CD14-positive monocyte (primary cell): ENCODE data around the gene COL11A1. TPM values are rescaled to one million over a fixed set of nuclear protein-coding genes. Genes with fewer than 3 reads are reported as not detected.

Source experiments
- DNase-seq, 3 donors: peaks; one replicate each; pipeline ENCODE4 v3.0.0-alpha.2; 2011 to 2022
- H2AFZ ChIP-seq: 2 replicates; pipeline ENCODE4 v1.6.0; 2012; ENCODE audit warnings: mild to moderate bottlenecking, low read depth, low read length, inconsistent platforms; ENCODE audit not compliant: insufficient read depth, poor library complexity, severe bottlenecking
- H3K27ac ChIP-seq, 2 donors: 1 replicate in 1 of 2; 2 replicates in 1 of 2; pipeline ENCODE4 v1.5.1; 2012 to 2013; ENCODE audit warnings: low read length in 2 of 2, control low read depth in 1 of 2, inconsistent platforms in 1 of 2, low read depth in 1 of 2, mild to moderate bottlenecking in 1 of 2
- H3K27me3 ChIP-seq, 2 donors: one replicate each; pipeline versions ENCODE4 v1.6.0 to v1.6.1; 2011 to 2013; ENCODE audit warnings: low read length in 2 of 2; ENCODE audit not compliant: control insufficient read depth in 2 of 2, insufficient read depth in 2 of 2
- H3K36me3 ChIP-seq, 2 donors: replicated peaks in 1 of 2; 1 replicate in 1 of 2; 2 replicates in 1 of 2; pipeline versions ENCODE4 v1.5.1 to v1.6.1; 2012 to 2013; ENCODE audit warnings: low read length in 2 of 2, control low read depth in 1 of 2, inconsistent platforms in 1 of 2, mild to moderate bottlenecking in 1 of 2; ENCODE audit not compliant: insufficient read depth in 2 of 2, control insufficient read depth in 1 of 2
- H3K4me1 ChIP-seq, 2 donors: 1 replicate in 1 of 2; 2 replicates in 1 of 2; pipeline versions ENCODE4 v1.5.1 to v1.6.1; 2012 to 2013; ENCODE audit warnings: low read length in 2 of 2, control low read depth in 1 of 2, inconsistent platforms in 1 of 2, mild to moderate bottlenecking in 1 of 2, moderate library complexity in 1 of 2; ENCODE audit not compliant: insufficient read depth in 2 of 2, control insufficient read depth in 1 of 2
- H3K4me2 ChIP-seq: replicated peaks from 2 replicates; pipeline ENCODE3; 2012; ENCODE audit warnings: low read length, moderate library complexity, mild to moderate bottlenecking; ENCODE audit not compliant: poor library complexity, severe bottlenecking; ENCODE audit errors: extremely low read depth
- H3K4me3 ChIP-seq, 3 experiments: fragments of 200-600 bp in 1 of 3; sonication (generic) in 1 of 3; replicated peaks in 1 of 3; 1 replicate in 2 of 3; 2 replicates in 1 of 3; pipeline ENCODE4 v1.5.1; 2011 to 2013; ENCODE audit warnings: low read length in 3 of 3, mild to moderate bottlenecking in 3 of 3, control low read depth in 2 of 3, low read depth in 2 of 3, inconsistent platforms in 1 of 3, moderate library complexity in 1 of 3
- H3K79me2 ChIP-seq: 2 replicates; pipeline ENCODE4 v1.6.0; 2012; ENCODE audit warnings: mild to moderate bottlenecking, control low read depth, inconsistent platforms, low read length, moderate library complexity; ENCODE audit not compliant: insufficient read depth
- H3K9ac ChIP-seq: 2 replicates; pipeline ENCODE4 v1.6.0; 2017; ENCODE audit warnings: low read length, mild to moderate bottlenecking; ENCODE audit not compliant: insufficient read depth, poor library complexity, severe bottlenecking
- H3K9me3 ChIP-seq, 2 donors: replicated peaks in 1 of 2; 1 replicate in 1 of 2; 2 replicates in 1 of 2; pipeline versions ENCODE4 v1.5.1 to v1.6.1; 2012 to 2013; ENCODE audit warnings: low read length in 2 of 2, control low read depth in 1 of 2; ENCODE audit not compliant: control insufficient read depth in 1 of 2, insufficient read depth in 1 of 2
- H4K20me1 ChIP-seq: 2 replicates; pipeline ENCODE4 v1.6.0; 2012; ENCODE audit warnings: mild to moderate bottlenecking, low read length, control low read depth, moderate library complexity; ENCODE audit not compliant: insufficient read depth
- H3K27ac Mint-ChIP-seq, 7 donors: one replicate each; pipeline ENCODE4 v1.8.0; 2020; ENCODE audit warnings: mild to moderate bottlenecking in 7 of 7, mixed read lengths in 7 of 7, moderate library complexity in 6 of 7, inconsistent platforms in 2 of 7
- H3K27me3 Mint-ChIP-seq, 3 donors: one replicate each; pipeline ENCODE4 v1.8.0; 2021 to 2022; ENCODE audit warnings: low read depth in 3 of 3, mild to moderate bottlenecking in 3 of 3, mixed read lengths in 3 of 3, moderate library complexity in 3 of 3, inconsistent platforms in 1 of 3
- H3K36me3 Mint-ChIP-seq, 2 donors: one replicate each; pipeline ENCODE4 v1.8.0; 2020; ENCODE audit warnings: mixed read lengths in 2 of 2, inconsistent platforms in 1 of 2, mild to moderate bottlenecking in 1 of 2
- H3K4me1 Mint-ChIP-seq: one replicate; pipeline ENCODE4 v1.8.0; 2020; ENCODE audit warnings: mild to moderate bottlenecking, mixed read lengths
- H3K4me3 Mint-ChIP-seq, 2 donors: one replicate each; pipeline ENCODE4 v1.8.0; 2020; ENCODE audit warnings: mild to moderate bottlenecking in 2 of 2, mixed read lengths in 2 of 2, moderate library complexity in 1 of 2
- H3K9me3 Mint-ChIP-seq, 7 donors: one replicate each; pipeline ENCODE4 v1.8.0; 2020 to 2022; ENCODE audit warnings: mixed read lengths in 7 of 7, mild to moderate bottlenecking in 6 of 7, moderate library complexity in 6 of 7, inconsistent platforms in 2 of 7
- WGBS: methylation state at CpG from one replicate; pipeline ENCODE4 v1.1.5; 2013; ENCODE audit warnings: missing lambda C conversion rate; ENCODE audit not compliant: insufficient coverage; 5-methylcytosine and 5-hydroxymethylcytosine counted together
- intact Hi-C, 2 donors: fragments of 100-400 bp; cut with micrococcal nuclease; formaldehyde crosslinking; loops; one replicate each; pipeline versions ENCODE4 v1.15.0 to v1.15.1; 2023
- polyA plus RNA-seq, 3 donors: library from polyadenylated mRNA; depleted of rRNA in 1 of 3; unstranded in 2 of 3; stranded (reverse) in 1 of 3; fragments of 300-500 nt in 2 of 3; fragments of >200 nt in 1 of 3; fragmentation: Illumina TruSeq in 2 of 3; gene quantifications; 1 replicate in 2 of 3; 2 replicates in 1 of 3; pipeline ENCODE4 v1.2.3, GENCODE V29; 2012 to 2021
- TF ChIP-seq, protein P1 (sequence below): fragments of 200-600 bp; IDR thresholded peaks from one replicate; pipeline ENCODE4 v1.8.0; 2022; ENCODE audit warnings: antibody characterized with exemption, mild to moderate bottlenecking

Gene COL11A1
- polyA plus RNA-seq, 3 donors: not detected

GRCh38 chr1:102857251-102857650 is 251.1 kb downstream of the COL11A1 start:
- Histone ChIP-seq H3K4me1 (no peaks in the 10 kb centered on the region), H2AFZ (no peak overlapping the region), H3K79me2 (no peaks in the 10 kb centered on the region), H3K9me3 (peaks cover 13 to 23% of the 10 kb centered on the region in 2 donors), H3K4me3 (no peak overlapping the region), H3K27ac (no peak overlapping the region), H3K27me3 (no peaks in the 10 kb centered on the region), H4K20me1 (no peaks in the 10 kb centered on the region), H3K9ac (no peak overlapping the region), H3K36me3 (no peaks in the 10 kb centered on the region), H3K4me2 (no peak overlapping the region)
- Mint-ChIP-seq H3K4me1 (no peaks in the 10 kb centered on the region), H3K4me3 (no peak overlapping the region), H3K36me3 (no peaks in the 10 kb centered on the region), H3K27ac (no peak overlapping the region), H3K27me3 (no peaks in the 10 kb centered on the region), H3K9me3 (peaks cover 8 to 25% (median 13%) of the 10 kb centered on the region in 7 donors)
- intact Hi-C loops: no loop called here
- TF ChIP-seq, protein P1, sequence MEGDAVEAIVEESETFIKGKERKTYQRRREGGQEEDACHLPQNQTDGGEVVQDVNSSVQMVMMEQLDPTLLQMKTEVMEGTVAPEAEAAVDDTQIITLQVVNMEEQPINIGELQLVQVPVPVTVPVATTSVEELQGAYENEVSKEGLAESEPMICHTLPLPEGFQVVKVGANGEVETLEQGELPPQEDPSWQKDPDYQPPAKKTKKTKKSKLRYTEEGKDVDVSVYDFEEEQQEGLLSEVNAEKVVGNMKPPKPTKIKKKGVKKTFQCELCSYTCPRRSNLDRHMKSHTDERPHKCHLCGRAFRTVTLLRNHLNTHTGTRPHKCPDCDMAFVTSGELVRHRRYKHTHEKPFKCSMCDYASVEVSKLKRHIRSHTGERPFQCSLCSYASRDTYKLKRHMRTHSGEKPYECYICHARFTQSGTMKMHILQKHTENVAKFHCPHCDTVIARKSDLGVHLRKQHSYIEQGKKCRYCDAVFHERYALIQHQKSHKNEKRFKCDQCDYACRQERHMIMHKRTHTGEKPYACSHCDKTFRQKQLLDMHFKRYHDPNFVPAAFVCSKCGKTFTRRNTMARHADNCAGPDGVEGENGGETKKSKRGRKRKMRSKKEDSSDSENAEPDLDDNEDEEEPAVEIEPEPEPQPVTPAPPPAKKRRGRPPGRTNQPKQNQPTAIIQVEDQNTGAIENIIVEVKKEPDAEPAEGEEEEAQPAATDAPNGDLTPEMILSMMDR: no peak
- no peak for DNase-seq

- Mint-ChIP-seq H3K27me3 (no peaks in the 10 kb centered on the region), H3K9me3 (peaks cover 4 to 20% (median 8%) of the 10 kb centered on the region in 7 donors), H3K4me1 (no peaks in the 10 kb centered on the region), H3K4me3 (no peak overlapping the region), H3K27ac (no peak overlapping the region), H3K36me3 (no peaks in the 10 kb centered on the region)
- TF ChIP-seq, protein P1: no peak
- H3K9ac ChIP-seq: no peak overlapping the region
- no peak overlapping the region for H3K4me3 ChIP-seq
- H2AFZ ChIP-seq: no peak overlapping the region
- peaks cover 20% of the 10 kb centered on the region in 2 donors for H3K9me3 ChIP-seq
- intact Hi-C loops: no loop called here
- 94% methylated on average over 26 of the region's 50 CpGs for WGBS
- no peaks in the 10 kb centered on the region for H3K4me1 ChIP-seq
- no peaks in the 10 kb centered on the region for H3K27me3 ChIP-seq
- no peaks in the 10 kb centered on the region for H4K20me1 ChIP-seq
- DNase-seq: no peak
- H3K4me2 ChIP-seq: no peak overlapping the region
- H3K79me2 ChIP-seq: no peaks in the 10 kb centered on the region
- H3K27ac ChIP-seq: no peak overlapping the region
- no peaks in the 10 kb centered on the region for H3K36me3 ChIP-seq
Observed at GRCh38 chr1:102853701-102854187, 254.6 kb downstream of the COL11A1 start.
